RWPE1 (cell line): ENCODE results near the gene CYP2U1.

ENCODE experiments used
- CTCF ChIA-PET: fragments of 350-600 bp; sonication (Branson Sonifier 250); formaldehyde crosslinking; extraction: SDS; loops from one replicate; lab custom pipeline; 2021; lab: Yijun Ruan, JAX
- POLR2A ChIA-PET: fragments of 400-600 bp; formaldehyde crosslinking; extraction: SDS; loops from one replicate; lab custom pipeline; 2020; ENCODE audit warnings: antibody characterized with exemption; ENCODE audit not compliant: low non-redundant PET; lab: Yijun Ruan, JAX
- DNase-seq: peaks from one replicate; pipeline ENCODE4 v3.0.0; 2012; ENCODE audit warnings: low spot score
- H3K27ac ChIP-seq: fragments of 450-650 bp; 2 replicates; pipeline ENCODE4 v1.5.1; 2017
- CTCF ChIP-seq: fragments of 450-650 bp; conservative IDR thresholded peaks from 2 replicates; pipeline ENCODE4 v1.5.1; 2017; ENCODE audit warnings: low read depth, mild to moderate bottlenecking

CYP2U1 gene

GRCh38 chr4:107931775-107932321 is 499 bp downstream of the CYP2U1 start:
- ChIA-PET CTCF (interaction anchor here (0.5 kb wide), 1 partner anchor 366 kb away, joined by 3 read pairs; no protein-coding TSS in a partner anchor), POLR2A (no interaction called here)
- TF ChIP-seq CTCF = no peak

GRCh38 chr4:107935246-107935645 is 3.9 kb downstream of the CYP2U1 start:
- no peak for DNase-seq
- CTCF ChIA-PET = no interaction called here
- TF ChIP-seq CTCF = no peak
- POLR2A ChIA-PET = no interaction called here
- H3K27ac ChIP-seq = no peak overlapping the region

More at GRCh38 chr4:107931775-107932321, 499 bp downstream of the CYP2U1 start:
- no peak for DNase-seq
- peak overlapping the region; percentile 69 for H3K27ac ChIP-seq

- ChIA-PET CTCF (interaction anchor here (0.7 kb wide), 1 partner anchor 487 kb away, joined by 3 read pairs; no protein-coding TSS in a partner anchor), POLR2A (no interaction called here)
- TF ChIP-seq CTCF = no peak
- no peak overlapping the region for H3K27ac ChIP-seq
- no peak for DNase-seq
Measured at GRCh38 chr4:107937040-107937439, 5.7 kb downstream of the CYP2U1 start.

GRCh38 chr4:107939307-107939706 is 8.0 kb downstream of the CYP2U1 start:
- ChIA-PET CTCF (interaction anchor here (0.6 kb wide), 1 partner anchor 656 kb away, joined by 3 read pairs; no protein-coding TSS in a partner anchor), POLR2A (no interaction called here)
- no peak overlapping the region for H3K27ac ChIP-seq
- TF ChIP-seq CTCF = no peak
- DNase-seq = no peak

GRCh38 chr4:107945809-107946208 is 14.5 kb downstream of the CYP2U1 start:
- ChIA-PET POLR2A (no interaction called here), CTCF (no interaction called here)
- TF ChIP-seq CTCF = no peak
- no peak for DNase-seq
- no peak overlapping the region for H3K27ac ChIP-seq

- DNase-seq = no peak
- POLR2A ChIA-PET = no interaction called here
- CTCF ChIA-PET = no interaction called here
- H3K27ac ChIP-seq = no peak overlapping the region
- no peak for TF ChIP-seq CTCF
Measured at GRCh38 chr4:107950746-107951540, 19.6 kb downstream of the CYP2U1 start.
